CD14-positive monocyte (primary cell): Measurements from ENCODE around the gene KCNJ10. TPM values are rescaled to one million over a fixed set of nuclear protein-coding genes. Genes with fewer than 3 reads are reported as not detected.

ENCODE experiments used
- DNase-seq, 3 donors: peaks; one replicate each; pipeline ENCODE4 v3.0.0-alpha.2; 2011 to 2022
- H2AFZ ChIP-seq: 2 replicates; pipeline ENCODE4 v1.6.0; 2012; ENCODE audit warnings: mild to moderate bottlenecking, low read depth, low read length, inconsistent platforms; ENCODE audit not compliant: insufficient read depth, poor library complexity, severe bottlenecking
- H3K27ac ChIP-seq, 2 donors: 1 replicate in 1 of 2; 2 replicates in 1 of 2; pipeline ENCODE4 v1.5.1; 2012 to 2013; ENCODE audit warnings: low read length in 2 of 2, control low read depth in 1 of 2, inconsistent platforms in 1 of 2, low read depth in 1 of 2, mild to moderate bottlenecking in 1 of 2
- H3K27me3 ChIP-seq, 2 donors: one replicate each; pipeline versions ENCODE4 v1.6.0 to v1.6.1; 2011 to 2013; ENCODE audit warnings: low read length in 2 of 2; ENCODE audit not compliant: control insufficient read depth in 2 of 2, insufficient read depth in 2 of 2
- H3K36me3 ChIP-seq, 2 donors: replicated peaks in 1 of 2; 1 replicate in 1 of 2; 2 replicates in 1 of 2; pipeline versions ENCODE4 v1.5.1 to v1.6.1; 2012 to 2013; ENCODE audit warnings: low read length in 2 of 2, control low read depth in 1 of 2, inconsistent platforms in 1 of 2, mild to moderate bottlenecking in 1 of 2; ENCODE audit not compliant: insufficient read depth in 2 of 2, control insufficient read depth in 1 of 2
- H3K4me1 ChIP-seq, 2 donors: 1 replicate in 1 of 2; 2 replicates in 1 of 2; pipeline versions ENCODE4 v1.5.1 to v1.6.1; 2012 to 2013; ENCODE audit warnings: low read length in 2 of 2, control low read depth in 1 of 2, inconsistent platforms in 1 of 2, mild to moderate bottlenecking in 1 of 2, moderate library complexity in 1 of 2; ENCODE audit not compliant: insufficient read depth in 2 of 2, control insufficient read depth in 1 of 2
- H3K4me2 ChIP-seq: replicated peaks from 2 replicates; pipeline ENCODE3; 2012; ENCODE audit warnings: low read length, moderate library complexity, mild to moderate bottlenecking; ENCODE audit not compliant: poor library complexity, severe bottlenecking; ENCODE audit errors: extremely low read depth
- H3K4me3 ChIP-seq, 3 experiments: fragments of 200-600 bp in 1 of 3; sonication (generic) in 1 of 3; replicated peaks in 1 of 3; 1 replicate in 2 of 3; 2 replicates in 1 of 3; pipeline ENCODE4 v1.5.1; 2011 to 2013; ENCODE audit warnings: low read length in 3 of 3, mild to moderate bottlenecking in 3 of 3, control low read depth in 2 of 3, low read depth in 2 of 3, inconsistent platforms in 1 of 3, moderate library complexity in 1 of 3
- H3K79me2 ChIP-seq: 2 replicates; pipeline ENCODE4 v1.6.0; 2012; ENCODE audit warnings: mild to moderate bottlenecking, control low read depth, inconsistent platforms, low read length, moderate library complexity; ENCODE audit not compliant: insufficient read depth
- H3K9ac ChIP-seq: 2 replicates; pipeline ENCODE4 v1.6.0; 2017; ENCODE audit warnings: low read length, mild to moderate bottlenecking; ENCODE audit not compliant: insufficient read depth, poor library complexity, severe bottlenecking
- H3K9me3 ChIP-seq, 2 donors: replicated peaks in 1 of 2; 1 replicate in 1 of 2; 2 replicates in 1 of 2; pipeline versions ENCODE4 v1.5.1 to v1.6.1; 2012 to 2013; ENCODE audit warnings: low read length in 2 of 2, control low read depth in 1 of 2; ENCODE audit not compliant: control insufficient read depth in 1 of 2, insufficient read depth in 1 of 2
- H4K20me1 ChIP-seq: 2 replicates; pipeline ENCODE4 v1.6.0; 2012; ENCODE audit warnings: mild to moderate bottlenecking, low read length, control low read depth, moderate library complexity; ENCODE audit not compliant: insufficient read depth
- H3K27ac Mint-ChIP-seq, 7 donors: one replicate each; pipeline ENCODE4 v1.8.0; 2020; ENCODE audit warnings: mild to moderate bottlenecking in 7 of 7, mixed read lengths in 7 of 7, moderate library complexity in 6 of 7, inconsistent platforms in 2 of 7
- H3K27me3 Mint-ChIP-seq, 3 donors: one replicate each; pipeline ENCODE4 v1.8.0; 2021 to 2022; ENCODE audit warnings: low read depth in 3 of 3, mild to moderate bottlenecking in 3 of 3, mixed read lengths in 3 of 3, moderate library complexity in 3 of 3, inconsistent platforms in 1 of 3
- H3K36me3 Mint-ChIP-seq, 2 donors: one replicate each; pipeline ENCODE4 v1.8.0; 2020; ENCODE audit warnings: mixed read lengths in 2 of 2, inconsistent platforms in 1 of 2, mild to moderate bottlenecking in 1 of 2
- H3K4me1 Mint-ChIP-seq: one replicate; pipeline ENCODE4 v1.8.0; 2020; ENCODE audit warnings: mild to moderate bottlenecking, mixed read lengths
- H3K4me3 Mint-ChIP-seq, 2 donors: one replicate each; pipeline ENCODE4 v1.8.0; 2020; ENCODE audit warnings: mild to moderate bottlenecking in 2 of 2, mixed read lengths in 2 of 2, moderate library complexity in 1 of 2
- H3K9me3 Mint-ChIP-seq, 7 donors: one replicate each; pipeline ENCODE4 v1.8.0; 2020 to 2022; ENCODE audit warnings: mixed read lengths in 7 of 7, mild to moderate bottlenecking in 6 of 7, moderate library complexity in 6 of 7, inconsistent platforms in 2 of 7
- WGBS: methylation state at CpG from one replicate; pipeline ENCODE4 v1.1.5; 2013; ENCODE audit warnings: missing lambda C conversion rate; ENCODE audit not compliant: insufficient coverage; 5-methylcytosine and 5-hydroxymethylcytosine counted together
- intact Hi-C, 2 donors: fragments of 100-400 bp; cut with micrococcal nuclease; formaldehyde crosslinking; loops; one replicate each; pipeline versions ENCODE4 v1.15.0 to v1.15.1; 2023
- polyA plus RNA-seq, 3 donors: library from polyadenylated mRNA; depleted of rRNA in 1 of 3; unstranded in 2 of 3; stranded (reverse) in 1 of 3; fragments of 300-500 nt in 2 of 3; fragments of >200 nt in 1 of 3; fragmentation: Illumina TruSeq in 2 of 3; gene quantifications; 1 replicate in 2 of 3; 2 replicates in 1 of 3; pipeline ENCODE4 v1.2.3, GENCODE V29; 2012 to 2021
- TF ChIP-seq, protein P1 (sequence below): fragments of 200-600 bp; IDR thresholded peaks from one replicate; pipeline ENCODE4 v1.8.0; 2022; ENCODE audit warnings: antibody characterized with exemption, mild to moderate bottlenecking

KCNJ10 gene
- polyA plus RNA-seq, 3 donors = 0.23 TPM; not detected in 2

DNA sequence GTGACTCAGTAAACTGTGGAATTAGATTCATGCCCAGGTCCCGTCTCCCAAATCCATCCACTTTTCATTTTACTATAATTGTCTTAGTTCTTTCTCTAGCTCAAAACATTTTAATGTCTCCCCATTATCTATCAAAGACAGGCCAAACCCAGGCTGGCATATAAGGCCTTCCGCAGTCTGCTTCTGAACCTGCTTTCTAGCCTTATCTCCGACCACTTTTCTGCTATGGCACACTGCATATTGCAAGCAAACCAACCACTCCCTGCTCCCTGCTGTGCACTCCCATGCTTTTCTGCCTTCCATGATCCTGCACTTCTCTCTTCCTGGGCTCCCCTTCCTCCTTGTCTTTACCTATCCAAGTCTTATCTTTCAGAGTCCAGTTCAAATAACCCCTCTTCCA lies 20.9 kb downstream of the KCNJ10 start:
- DNase-seq = no peak
- Histone ChIP-seq H4K20me1 (no peaks in the 10 kb centered on the region), H3K79me2 (no peaks in the 10 kb centered on the region), H3K27me3 (peaks cover 8 to 14% of the 10 kb centered on the region in 2 donors), H3K36me3 (no peaks in the 10 kb centered on the region), H3K4me2 (no peak overlapping the region), H3K4me1 (peaks cover 8 to 10% of the 10 kb centered on the region in 2 donors), H2AFZ (no peak overlapping the region), H3K9ac (no peak overlapping the region), H3K4me3 (no peak overlapping the region), H3K9me3 (no peaks in the 10 kb centered on the region), H3K27ac (no peak overlapping the region)
- no peaks in the 10 kb centered on the region for H3K9me3 Mint-ChIP-seq
- TF ChIP-seq, protein P1, sequence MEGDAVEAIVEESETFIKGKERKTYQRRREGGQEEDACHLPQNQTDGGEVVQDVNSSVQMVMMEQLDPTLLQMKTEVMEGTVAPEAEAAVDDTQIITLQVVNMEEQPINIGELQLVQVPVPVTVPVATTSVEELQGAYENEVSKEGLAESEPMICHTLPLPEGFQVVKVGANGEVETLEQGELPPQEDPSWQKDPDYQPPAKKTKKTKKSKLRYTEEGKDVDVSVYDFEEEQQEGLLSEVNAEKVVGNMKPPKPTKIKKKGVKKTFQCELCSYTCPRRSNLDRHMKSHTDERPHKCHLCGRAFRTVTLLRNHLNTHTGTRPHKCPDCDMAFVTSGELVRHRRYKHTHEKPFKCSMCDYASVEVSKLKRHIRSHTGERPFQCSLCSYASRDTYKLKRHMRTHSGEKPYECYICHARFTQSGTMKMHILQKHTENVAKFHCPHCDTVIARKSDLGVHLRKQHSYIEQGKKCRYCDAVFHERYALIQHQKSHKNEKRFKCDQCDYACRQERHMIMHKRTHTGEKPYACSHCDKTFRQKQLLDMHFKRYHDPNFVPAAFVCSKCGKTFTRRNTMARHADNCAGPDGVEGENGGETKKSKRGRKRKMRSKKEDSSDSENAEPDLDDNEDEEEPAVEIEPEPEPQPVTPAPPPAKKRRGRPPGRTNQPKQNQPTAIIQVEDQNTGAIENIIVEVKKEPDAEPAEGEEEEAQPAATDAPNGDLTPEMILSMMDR = no peak
- intact Hi-C loops = loop anchor here (5.0 kb wide), 1 partner anchor 33 kb away; the partner anchor contains the start of gene KCNJ9 (in 2 of the 2)
- no peak overlapping the region for H3K4me3 Mint-ChIP-seq
- no peak overlapping the region for H3K27ac Mint-ChIP-seq
- peaks cover 17 to 25% (median 22%) of the 10 kb centered on the region in 3 donors for H3K27me3 Mint-ChIP-seq
- H3K36me3 Mint-ChIP-seq = no peaks in the 10 kb centered on the region
- 100% methylated on average over 2 of the region's 3 CpGs for WGBS
- peaks cover 13% of the 10 kb centered on the region for H3K4me1 Mint-ChIP-seq

DNA sequence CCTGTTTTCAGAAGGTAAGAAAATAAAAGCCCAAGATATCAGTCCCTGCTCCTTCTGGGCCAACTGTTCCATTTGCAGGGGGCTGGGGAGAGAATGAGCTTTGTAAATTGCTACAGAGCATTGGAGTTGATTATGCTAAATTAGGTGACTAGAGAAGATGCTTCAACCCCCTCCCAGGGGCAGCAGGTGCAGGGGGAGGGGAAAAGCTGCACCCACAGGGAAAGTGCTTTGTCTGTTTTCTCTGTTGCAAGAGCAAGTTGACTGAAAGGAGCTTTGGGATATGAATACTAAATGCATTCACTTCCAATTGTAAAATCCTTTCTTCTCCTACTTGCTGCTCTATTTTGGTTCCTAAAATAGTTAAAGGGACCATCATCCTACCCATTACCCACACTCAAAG lies 21.6 kb downstream of the KCNJ10 start:
- no peak overlapping the region for H3K27ac Mint-ChIP-seq
- H3K4me3 Mint-ChIP-seq = no peak overlapping the region
- Histone ChIP-seq H4K20me1 (no peaks in the 10 kb centered on the region), H3K27ac (no peak overlapping the region), H3K27me3 (peaks cover 8 to 14% of the 10 kb centered on the region in 2 donors), H2AFZ (no peak overlapping the region), H3K4me2 (no peak overlapping the region), H3K9me3 (no peaks in the 10 kb centered on the region), H3K9ac (no peak overlapping the region), H3K4me1 (peaks cover 8 to 10% of the 10 kb centered on the region in 2 donors), H3K4me3 (no peak overlapping the region), H3K36me3 (no peaks in the 10 kb centered on the region), H3K79me2 (no peaks in the 10 kb centered on the region)
- no peaks in the 10 kb centered on the region for H3K36me3 Mint-ChIP-seq
- TF ChIP-seq, protein P1 = no peak
- peaks cover 15 to 22% (median 21%) of the 10 kb centered on the region in 3 donors for H3K27me3 Mint-ChIP-seq
- intact Hi-C loops = loop anchor here (5.0 kb wide), 1 partner anchor 34 kb away; the partner anchor contains the start of gene KCNJ9 (in 2 of the 2)
- peaks cover 13% of the 10 kb centered on the region for H3K4me1 Mint-ChIP-seq
- DNase-seq = no peak
- no peaks in the 10 kb centered on the region for H3K9me3 Mint-ChIP-seq
